K562 (cell line): Measurements from ENCODE around the gene TMEM138. TPM values are rescaled to one million over a fixed set of nuclear protein-coding genes. Genes with fewer than 3 reads are reported as not detected.

Experiments used
- ATAC-seq: fragments of 200-7000 bp; cut with Tn5 transposase; 3 replicates; pipeline ENCODE4 v1.9.1; 2020; ENCODE audit warnings: moderate library complexity
- BruUV-seq: library from RNA; stranded (reverse); fragments of 400-500 nt; replicated peaks from 2 replicates; lab custom pipeline; 2021; lab: Mats Ljungman, UMichigan
- CTCF ChIA-PET: fragments of 300-600 bp; formaldehyde crosslinking; extraction: SDS; loops from one replicate; lab custom pipeline; 2021; ENCODE audit warnings: low intra/inter-chr PET ratio; lab: Yijun Ruan, JAX
- POLR2A ChIA-PET: fragments of 300-600, 350-650 bp; sonication (Branson Sonifier 250); formaldehyde crosslinking; extraction: SDS; loops from one replicate; lab custom pipeline; 2021; ENCODE audit warnings: antibody characterized with exemption, inconsistent platforms; lab: Yijun Ruan, JAX
- DNase-seq, 4 experiments: peaks; one replicate each; pipeline versions ENCODE4 v3.0.0 to v3.0.0-alpha.2; 2011 to 2018; ENCODE audit warnings: low spot score in 3 of 4, mixed read lengths in 3 of 4; ENCODE audit errors: extremely low read depth in 1 of 4
- FAIRE-seq: peaks from 2 replicates; lab custom pipeline; 2011; peaks lifted over from hg19 to GRCh38; lab: Jason Lieb, UNC
- H2AFZ ChIP-seq: 2 replicates; pipeline ENCODE4 v1.6.0; 2011; ENCODE audit warnings: low read depth, low read length, control low read depth, inconsistent platforms
- H3K27ac ChIP-seq: fragments of 200-600 bp; 3 replicates; pipeline ENCODE4 v1.8.0; 2011; ENCODE audit warnings: low read depth, mild to moderate bottlenecking, control low read depth, inconsistent platforms, low read length, moderate library complexity, mixed read lengths; ENCODE audit errors: extremely low read depth
- H3K27me3 ChIP-seq, 2 experiments: fragments of 300-600 bp in 1 of 2; 2 replicates in 1 of 2; 3 replicates in 1 of 2; pipeline versions ENCODE4 v1.6.0 to v1.8.0; 2011; ENCODE audit warnings: inconsistent platforms in 2 of 2, low read length in 2 of 2, mild to moderate bottlenecking in 1 of 2, mixed read lengths in 1 of 2, moderate library complexity in 1 of 2; ENCODE audit not compliant: control insufficient read depth in 2 of 2, insufficient read depth in 2 of 2
- H3K36me3 ChIP-seq: fragments of 300-600 bp; 3 replicates; pipeline ENCODE4 v1.8.0; 2011; ENCODE audit warnings: mild to moderate bottlenecking, low read length, inconsistent platforms; ENCODE audit not compliant: control insufficient read depth, insufficient read depth
- H3K4me1 ChIP-seq, 2 experiments: fragments of 200-600 bp in 1 of 2; replicated peaks in 1 of 2; 2 replicates in 1 of 2; 3 replicates in 1 of 2; pipeline versions ENCODE4 v1.5.1 to v1.8.0; 2011; ENCODE audit warnings: inconsistent platforms in 2 of 2, low read length in 2 of 2, mild to moderate bottlenecking in 1 of 2, mixed read lengths in 1 of 2, moderate library complexity in 1 of 2; ENCODE audit not compliant: control insufficient read depth in 2 of 2, insufficient read depth in 2 of 2
- H3K4me2 ChIP-seq: 2 replicates; pipeline ENCODE4 v1.6.1; 2011; ENCODE audit warnings: low read length, control low read depth, inconsistent platforms, mixed read lengths; ENCODE audit not compliant: insufficient read depth
- H3K4me3 ChIP-seq: fragments of 200-600 bp; sonication (generic), shearing (Covaris generic); 2 replicates; pipeline ENCODE4 v1.5.1; 2016; ENCODE audit warnings: control low read depth, inconsistent platforms
- H3K79me2 ChIP-seq: fragments of 200-600 bp; 3 replicates; pipeline ENCODE4 v1.8.0; 2011; ENCODE audit warnings: low read length, inconsistent platforms; ENCODE audit not compliant: control insufficient read depth, insufficient read depth
- H3K9ac ChIP-seq, 2 experiments: 2 replicates each; pipeline versions ENCODE4 v1.6.0 to v1.6.1; 2011; ENCODE audit warnings: low read depth in 2 of 2, low read length in 2 of 2, control low read depth in 1 of 2, inconsistent platforms in 1 of 2, mild to moderate bottlenecking in 1 of 2, mixed read lengths in 1 of 2; ENCODE audit not compliant: insufficient read depth in 1 of 2
- H3K9me1 ChIP-seq: one replicate; pipeline ENCODE4 v1.6.0; 2011; ENCODE audit warnings: inconsistent platforms, mild to moderate bottlenecking, low read length, moderate library complexity; ENCODE audit not compliant: control insufficient read depth, insufficient read depth
- H3K9me3 ChIP-seq: replicated peaks from 2 replicates; pipeline ENCODE4 v1.5.1; 2011; ENCODE audit warnings: low read depth, low read length, inconsistent platforms; ENCODE audit not compliant: control insufficient read depth, insufficient read depth
- H4K20me1 ChIP-seq: replicated peaks from 2 replicates; pipeline ENCODE4 v1.6.1; 2011; ENCODE audit warnings: low read length, inconsistent platforms, mixed read lengths; ENCODE audit not compliant: control insufficient read depth, insufficient read depth
- BRD9 ChIP-seq: fragments of 450-650 bp; IDR thresholded peaks from 2 replicates; pipeline ENCODE4 v1.6.1; 2018; ENCODE audit warnings: low read depth; ENCODE audit not compliant: partially characterized antibody
- CBX8 ChIP-seq: fragments of 200-600 bp; sonication (generic); IDR thresholded peaks from 2 replicates; pipeline ENCODE4 v1.6.1; 2012; ENCODE audit warnings: borderline replicate concordance, mixed run types, low read depth, mild to moderate bottlenecking, moderate library complexity, mixed read lengths, low read length, control low read depth, inconsistent platforms; ENCODE audit not compliant: poor library complexity, severe bottlenecking; ENCODE audit errors: extremely low read depth
- DPF2 ChIP-seq: fragments of 450-650 bp; IDR thresholded peaks from 2 replicates; pipeline ENCODE4 v1.6.1; 2016
- HDAC3 ChIP-seq: fragments of 450-650 bp; IDR thresholded peaks from 2 replicates; pipeline ENCODE4 v1.6.1; 2018; ENCODE audit warnings: borderline replicate concordance, mild to moderate bottlenecking, moderate library complexity; ENCODE audit not compliant: partially characterized antibody
- MNT ChIP-seq, 2 experiments: fragments of 450-650 bp; conservative IDR thresholded peaks; 2 replicates each; pipeline ENCODE4 v1.6.1; 2017; ENCODE audit warnings: mild to moderate bottlenecking in 2 of 2, moderate library complexity in 2 of 2
- ZFP1 ChIP-seq: fragments of 450-650 bp; formaldehyde crosslinking; IDR thresholded peaks from 2 replicates; pipeline ENCODE4 v1.4.0; 2020; ENCODE audit warnings: mild to moderate bottlenecking, mixed read lengths
- ZNF699 ChIP-seq: fragments of 250-450 bp; sonication (Bioruptor Pico); IDR thresholded peaks from 2 replicates; pipeline ENCODE4 v1.8.0; 2021; ENCODE audit warnings: mild to moderate bottlenecking, moderate library complexity; ENCODE audit not compliant: insufficient replicate concordance
- WGBS: fragments of 100-300 bp; shearing (Covaris generic); methylation state at CpG from one replicate; pipeline ENCODE4 v1.1.6; 2016; ENCODE audit warnings: low coverage, mixed read lengths; ENCODE audit not compliant: insufficient coverage; ENCODE audit errors: missing lambda C conversion rate; 5-methylcytosine and 5-hydroxymethylcytosine counted together
- in situ Hi-C: fragments of 300-500 bp; cut with MboI; formaldehyde crosslinking; loops from 4 replicates; pipeline ENCODE4 v1.15.0; 2018; ENCODE audit warnings: inconsistent platforms, mixed read lengths
- intact Hi-C: fragments of 100-400 bp; cut with micrococcal nuclease; formaldehyde crosslinking; loops from 2 replicates; pipeline ENCODE4 v1.14.2; 2022
- polyA plus RNA-seq, 8 experiments: library from polyadenylated mRNA; depleted of rRNA in 4 of 8; stranded (reverse) in 5 of 8; unstranded in 3 of 8; fragments of >200 nt; fragmentation: Nextera tagmentation in 2 of 8; fragmentation: Illumina TruSeq in 1 of 8; extraction: Ambion mirVana in 2 of 8; extraction: Trizol in 1 of 8; gene quantifications; 2 replicates each; pipeline versions ENCODE4 v1.2.1 to v1.2.3, GENCODE V29; 2011 to 2014; ENCODE audit warnings: inconsistent platforms in 1 of 8, missing spikeins in 1 of 8
- total RNA-seq, 7 experiments: library from RNA; depleted of rRNA in 6 of 7; stranded (reverse); fragments of >200 nt in 6 of 7; fragmentation: Illumina TruSeq in 2 of 7; extraction: Trizol in 2 of 7; gene quantifications; 2 replicates each; pipeline versions ENCODE4 v1.2.1 to v1.2.3, GENCODE V29; 2011 to 2021; ENCODE audit warnings: low replicate concordance in 1 of 7

The TMEM138 gene
- total and polyA plus RNA-seq, 9 of the 15 experiments (the other 6 are each of a cell fraction or from before 2014, with no cell fraction given) = 23.2 to 168 (median 63.1) TPM

- Histone ChIP-seq H3K4me3 (no peak overlapping the region), H3K9me1 (peaks cover 3% of the 10 kb centered on the region), H3K9me3 (no peaks in the 10 kb centered on the region), H3K4me1 (peaks cover 27 to 33% of the 10 kb centered on the region in 2 experiments), H3K27ac (no peak overlapping the region), H2AFZ (no peak overlapping the region), H3K9ac (no peak overlapping the region), H3K79me2 (no peaks in the 10 kb centered on the region; the same call in 2 of the 3 replicates), H3K36me3 (peaks cover 79% of the 10 kb centered on the region; the same call in 2 of the 3 replicates), H3K27me3 (no peaks in the 10 kb centered on the region), H3K4me2 (no peak overlapping the region), H4K20me1 (no peaks in the 10 kb centered on the region)
- ChIA-PET CTCF (no interaction called here), POLR2A (interaction anchor here (3.9 kb wide), 1 partner anchor 11 kb away, joined by 36 read pairs; the partner anchor contains the start of genes CYB561A3 and TMEM138)
- ATAC-seq (no peak), DNase-seq (no peak), FAIRE-seq (no peak)
- TF ChIP-seq HDAC3 (no peak), ZFP1 (CRISPR knock-in tag) (no peak), ZNF699 (CRISPR knock-in tag) (no peak), DPF2 (no peak), MNT (conservative IDR thresholded peaks at IDR 0.05) (no peak), BRD9 (no peak), CBX8 (no peak)
- in situ Hi-C loops = no loop called here
- 85% methylated on average over 8 of the region's 8 CpGs for WGBS
- intact Hi-C loops = no loop called here
- no TSS peak for BruUV-seq
These were observed 11.4 kb upstream of the TMEM138 start for GRCh38 chr11:61350803-61351202.
